HepG2 (cell line): Measurements from ENCODE around the gene PFKFB4. TPM values are rescaled to one million over a fixed set of nuclear protein-coding genes. Genes with fewer than 3 reads are reported as not detected.

Experiments
- ATAC-seq: fragments of 200-7000 bp; cut with Tn5 transposase; 3 replicates; pipeline ENCODE4 v1.9.1; 2020; ENCODE audit warnings: mild to moderate bottlenecking, moderate library complexity
- BruUV-seq: library from RNA; stranded (reverse); fragments of 400-500 nt; replicated peaks from 2 replicates; lab custom pipeline; 2021; lab: Mats Ljungman, UMichigan
- CTCF ChIA-PET: fragments of 300-600 bp; formaldehyde crosslinking; extraction: SDS; loops from one replicate; lab custom pipeline; 2021; ENCODE audit warnings: low total read pairs, inconsistent platforms, low intra/inter-chr PET ratio; lab: Yijun Ruan, JAX
- POLR2A ChIA-PET: fragments of 350-600 bp; sonication (Branson Sonifier 250); formaldehyde crosslinking; loops from one replicate; lab custom pipeline; 2020; ENCODE audit warnings: antibody characterized with exemption, inconsistent platforms; lab: Yijun Ruan, JAX
- DNase-seq: peaks from one replicate; pipeline ENCODE4 v3.0.0-alpha.2; 2015; ENCODE audit warnings: low spot score
- FAIRE-seq: peaks from 3 replicates; lab custom pipeline; 2011; peaks lifted over from hg19 to GRCh38; lab: Jason Lieb, UNC
- H2AFZ ChIP-seq: one replicate; pipeline ENCODE4 v1.6.1; 2011; ENCODE audit warnings: low read length, inconsistent platforms
- H3K27ac ChIP-seq: fragments of 300-600 bp; 3 replicates; pipeline ENCODE4 v1.8.0; 2011; ENCODE audit warnings: mixed run types, mild to moderate bottlenecking, mixed read lengths, low read length, inconsistent platforms; ENCODE audit not compliant: insufficient read depth; ENCODE audit errors: extremely low read length
- H3K27me3 ChIP-seq, 2 experiments: fragments of 200-600 bp in 1 of 2; 2 replicates in 1 of 2; 3 replicates in 1 of 2; pipeline versions ENCODE4 v1.6.0 to v1.8.0; 2011; ENCODE audit warnings: low read length in 2 of 2, mild to moderate bottlenecking in 2 of 2, moderate library complexity in 2 of 2, inconsistent platforms in 1 of 2; ENCODE audit not compliant: insufficient read depth in 2 of 2, control insufficient read depth in 1 of 2
- H3K36me3 ChIP-seq, 2 experiments: fragments of 200-600 bp in 1 of 2; replicated peaks in 1 of 2; 2 replicates in 1 of 2; 3 replicates in 1 of 2; pipeline versions ENCODE4 v1.5.1 to v1.8.0; 2011; ENCODE audit warnings: low read length in 2 of 2, inconsistent platforms in 1 of 2; ENCODE audit not compliant: insufficient read depth in 2 of 2, control insufficient read depth in 1 of 2
- H3K4me1 ChIP-seq: 2 replicates; pipeline ENCODE4 v1.5.1; 2012; ENCODE audit warnings: low read length, inconsistent platforms; ENCODE audit not compliant: insufficient read depth
- H3K4me2 ChIP-seq: 2 replicates; pipeline ENCODE4 v1.6.0; 2011; ENCODE audit warnings: low read depth, low read length, inconsistent platforms
- H3K4me3 ChIP-seq, 3 experiments: fragments of 200-600 bp in 1 of 3; sonication (generic), shearing (Covaris generic) in 1 of 3; replicated peaks in 1 of 3; 2 replicates each; pipeline ENCODE4 v1.5.1; 2011 to 2016; ENCODE audit warnings: low read length in 3 of 3, inconsistent platforms in 2 of 3, low read depth in 2 of 3, mild to moderate bottlenecking in 2 of 3, control low read depth in 1 of 3, mixed read lengths in 1 of 3; ENCODE audit not compliant: insufficient read depth in 1 of 3
- H3K79me2 ChIP-seq: one replicate; pipeline ENCODE4 v1.6.1; 2011; ENCODE audit warnings: low read length, inconsistent platforms; ENCODE audit not compliant: insufficient read depth
- H3K9ac ChIP-seq: 2 replicates; pipeline ENCODE4 v1.6.0; 2011; ENCODE audit warnings: mild to moderate bottlenecking, low read depth, low read length, inconsistent platforms; ENCODE audit not compliant: insufficient read depth
- H3K9me3 ChIP-seq: 2 replicates; pipeline ENCODE4 v1.5.1; 2012; ENCODE audit warnings: mild to moderate bottlenecking, low read length
- H4K20me1 ChIP-seq: 2 replicates; pipeline ENCODE4 v1.6.0; 2011; ENCODE audit warnings: inconsistent platforms, mild to moderate bottlenecking, low read length, moderate library complexity; ENCODE audit not compliant: insufficient read depth
- ATF2 ChIP-seq: sonication (generic); formaldehyde crosslinking; IDR thresholded peaks from 2 replicates; pipeline ENCODE4 v1.4.0; 2020; ENCODE audit warnings: missing genetic modification reagents
- BRF2 ChIP-seq: sonication (generic); formaldehyde crosslinking; IDR thresholded peaks from 2 replicates; pipeline ENCODE4 v1.8.1; 2022; ENCODE audit warnings: mild to moderate bottlenecking, missing genetic modification reagents
- CHD2 ChIP-seq: IDR thresholded peaks from 2 replicates; pipeline ENCODE4 v1.6.1; 2011; ENCODE audit warnings: low read depth, low read length, improper control_type of control experiment
- EP300 ChIP-seq, 3 experiments: sonication (generic) in 1 of 3; formaldehyde crosslinking in 1 of 3; IDR thresholded peaks; 2 replicates each; pipeline versions ENCODE4 v1.5.1 to v1.6.1; 2011 to 2020; ENCODE audit warnings: low read depth in 2 of 3, low read length in 2 of 3, borderline replicate concordance in 1 of 3, improper control_type of control experiment in 1 of 3, mild to moderate bottlenecking in 1 of 3, missing genetic modification reagents in 1 of 3, moderate library complexity in 1 of 3
- HDAC2 ChIP-seq: sonication (generic); formaldehyde crosslinking; IDR thresholded peaks from 2 replicates; pipeline ENCODE4 v1.4.0; 2020; ENCODE audit warnings: missing genetic modification reagents
- KMT2A ChIP-seq: sonication (generic); formaldehyde crosslinking; IDR thresholded peaks from 2 replicates; pipeline ENCODE4 v1.4.0; 2020; ENCODE audit warnings: missing genetic modification reagents
- MTA1 ChIP-seq: sonication (generic); formaldehyde crosslinking; IDR thresholded peaks from 2 replicates; pipeline ENCODE4 v1.4.0; 2020; ENCODE audit warnings: missing genetic modification reagents, mild to moderate bottlenecking, borderline replicate concordance
- PRMT3 ChIP-seq: sonication (generic); formaldehyde crosslinking; IDR thresholded peaks from 2 replicates; pipeline ENCODE4 v1.8.1; 2022; ENCODE audit warnings: low read depth, mild to moderate bottlenecking, moderate library complexity, missing genetic modification reagents, borderline replicate concordance
- ZKSCAN8 ChIP-seq: IDR thresholded peaks from 2 replicates; pipeline ENCODE4 v1.6.1; 2016; ENCODE audit warnings: borderline replicate concordance, missing genetic modification reagents, missing compliant biosample characterization
- ZNF687 ChIP-seq: sonication (generic); formaldehyde crosslinking; IDR thresholded peaks from 2 replicates; pipeline ENCODE4 v1.5.1; 2020; ENCODE audit warnings: mild to moderate bottlenecking, missing genetic modification reagents, moderate library complexity
- ZNF776 ChIP-seq: sonication (generic); formaldehyde crosslinking; IDR thresholded peaks from 2 replicates; pipeline ENCODE4 v1.4.0; 2020; ENCODE audit warnings: mild to moderate bottlenecking, missing genetic modification reagents
- ZNF883 ChIP-seq: sonication (generic); formaldehyde crosslinking; IDR thresholded peaks from 2 replicates; pipeline ENCODE4 v1.5.1; 2020; ENCODE audit warnings: mild to moderate bottlenecking, missing genetic modification reagents; ENCODE audit errors: not compliant biosample characterization
- WGBS: methylation state at CpG from one replicate; pipeline ENCODE4 v1.1.6; 2017; ENCODE audit warnings: low lambda C conversion rate; 5-methylcytosine and 5-hydroxymethylcytosine counted together
- in situ Hi-C: cut with HindIII; loops from 2 replicates; pipeline ENCODE4 v1.10.0; 2017; ENCODE audit warnings: low pct_unique_long_range_greater_than_20kb; ENCODE audit not compliant: extremely low pct_ligation_motif_present
- intact Hi-C: fragments of 100-400 bp; cut with micrococcal nuclease; formaldehyde crosslinking; loops from one replicate; pipeline ENCODE4 v1.10.0; 2022; ENCODE audit not compliant: unreplicated experiment
- polyA plus RNA-seq, 8 experiments: library from polyadenylated mRNA; depleted of rRNA in 3 of 8; stranded (reverse) in 7 of 8; unstranded in 1 of 8; fragments of >200 nt; fragmentation: Illumina TruSeq in 4 of 8; extraction: Trizol in 4 of 8; gene quantifications; 2 replicates each; pipeline versions ENCODE4 v1.2.1 to v1.2.3, GENCODE V29; 2011 to 2016; ENCODE audit warnings: low read depth in 4 of 8, missing spikeins in 1 of 8, mixed read lengths in 1 of 8; ENCODE audit not compliant: insufficient read depth in 1 of 8
- total RNA-seq, 5 experiments: library from RNA; depleted of rRNA; stranded (reverse); fragments of >200 nt; fragmentation: Illumina TruSeq; extraction: Trizol; gene quantifications; 2 replicates each; pipeline ENCODE4 v1.2.3, GENCODE V29; 2016; ENCODE audit warnings: low read depth in 1 of 5

PFKFB4 gene
- total and polyA plus RNA-seq, 2 of the 13 experiments (the other 11 are each of a cell fraction or from before 2014, with no cell fraction given), result 7.1 to 103 TPM

GRCh38 chr3:48553886-48554845, 2.4 kb downstream of the PFKFB4 start (continued):
- TF ChIP-seq ZNF687 (CRISPR knock-in tag), result peak; percentile 15

GRCh38 chr3:48553361-48553760, 3.2 kb downstream of the PFKFB4 start:
- Histone ChIP-seq H4K20me1 (peaks cover 51% of the 10 kb centered on the region), H3K36me3 (peaks cover 18 to 48% of the 10 kb centered on the region in 2 experiments; a peak in 4 of 5 replicates), H3K27ac (no peak overlapping the region), H3K79me2 (peaks cover 60% of the 10 kb centered on the region), H2AFZ (no peak overlapping the region), H3K4me3 (peak overlapping the region in 1 of 3 experiments; percentile 92; a peak in 1 of 6 replicates), H3K9ac (peak overlapping the region; percentile 82), H3K9me3 (no peaks in the 10 kb centered on the region), H3K4me1 (peaks cover 82% of the 10 kb centered on the region), H3K27me3 (no peaks in the 10 kb centered on the region; a peak in 1 of 5 replicates), H3K4me2 (peak overlapping the region; percentile 78; the same call in 1 of the 2 replicates)
- ATAC-seq (no peak), FAIRE-seq (no peak), DNase-seq (no peak)
- POLR2A ChIA-PET, result interaction anchor here (0.6 to 1.2 kb wide), 3 partner anchors 80 to 112 kb away, joined by 3 to 7 read pairs (median 3); partner anchors contain the start of gene SLC26A6
- no TSS peak for BruUV-seq
- in situ Hi-C loops (no loop called here), intact Hi-C loops (no loop called here)
- CTCF ChIA-PET, result no interaction called here
- 93% methylated on average over 3 of the region's 5 CpGs for whole genome bisulfite sequencing
- no peak for TF ChIP-seq KMT2A (CRISPR knock-in tag)
- no peak for TF ChIP-seq ATF2 (CRISPR knock-in tag)
- TF ChIP-seq MTA1 (CRISPR knock-in tag), result no peak
- no peak for TF ChIP-seq BRF2 (CRISPR knock-in tag)
- no peak for TF ChIP-seq EP300 (IDR thresholded peaks at IDR 0.05; ENCODE audit: low read depth in 2 of 2, low read length in 2 of 2)
- TF ChIP-seq EP300 (CRISPR knock-in tag; IDR thresholded peaks at IDR 0.05; ENCODE audit: borderline replicate concordance), result no peak
- no peak for TF ChIP-seq PRMT3 (CRISPR knock-in tag)
- TF ChIP-seq CHD2, result no peak
- no peak for TF ChIP-seq HDAC2 (CRISPR knock-in tag)
- no peak for TF ChIP-seq ZNF883
- no peak for TF ChIP-seq ZNF776
- no peak for TF ChIP-seq ZKSCAN8
